Smooth muscle cell (in vitro differentiated cells): ENCODE data around the gene SRGAP1. TPM values are rescaled to one million over a fixed set of nuclear protein-coding genes. Genes with fewer than 3 reads are reported as not detected.

Experiments
- DNase-seq: peaks from one replicate; lab custom pipeline; 2025; ENCODE audit not compliant: unreplicated experiment; lab: John Stamatoyannopoulos, UW
- H2AFZ ChIP-seq: fragments of 200-600 bp; sonication (generic); 2 replicates; pipeline ENCODE4 v1.6.0; 2016; ENCODE audit warnings: antibody characterized with exemption, low read depth, mild to moderate bottlenecking
- H3F3A ChIP-seq: fragments of 200-600 bp; sonication (generic); 2 replicates; pipeline ENCODE4 v1.6.0; 2017; ENCODE audit warnings: antibody characterized with exemption, low read depth
- H3K27ac ChIP-seq: fragments of 200-600 bp; sonication (generic); 2 replicates; pipeline ENCODE4 v1.5.1; 2016; ENCODE audit warnings: low read depth, mild to moderate bottlenecking
- H3K27me3 ChIP-seq: fragments of 200-600 bp; sonication (generic); 2 replicates; pipeline ENCODE4 v1.6.1; 2016; ENCODE audit warnings: low read depth, mild to moderate bottlenecking
- H3K36me3 ChIP-seq: fragments of 200-600 bp; sonication (generic); 2 replicates; pipeline ENCODE4 v1.5.1; 2016; ENCODE audit warnings: low read depth
- H3K4me1 ChIP-seq: fragments of 200-600 bp; sonication (generic); 2 replicates; pipeline ENCODE4 v1.5.1; 2016; ENCODE audit warnings: low read depth
- H3K4me2 ChIP-seq: fragments of 200-600 bp; sonication (generic); 2 replicates; pipeline ENCODE4 v1.6.0; 2016; ENCODE audit warnings: mild to moderate bottlenecking
- H3K4me3 ChIP-seq: fragments of 200-600 bp; sonication (generic); 2 replicates; pipeline ENCODE4 v1.5.1; 2016; ENCODE audit warnings: mild to moderate bottlenecking
- H3K79me2 ChIP-seq: fragments of 200-600 bp; sonication (generic); 2 replicates; pipeline ENCODE4 v1.6.0; 2016; ENCODE audit warnings: low read depth, mild to moderate bottlenecking
- H3K9ac ChIP-seq: fragments of 200-600 bp; sonication (generic); 2 replicates; pipeline ENCODE4 v1.6.0; 2016; ENCODE audit warnings: low read depth
- H3K9me3 ChIP-seq: fragments of 200-600 bp; sonication (generic); replicated peaks from 2 replicates; pipeline ENCODE4 v1.5.1; 2016; ENCODE audit warnings: low read depth
- H4K20me1 ChIP-seq: fragments of 200-600 bp; sonication (generic); 2 replicates; pipeline ENCODE4 v1.6.0; 2016; ENCODE audit warnings: low read depth
- WGBS: methylation state at CpG from one replicate; pipeline ENCODE4 v1.1.7; 2016; ENCODE audit warnings: low lambda C conversion rate; 5-methylcytosine and 5-hydroxymethylcytosine counted together
- polyA plus RNA-seq: library from polyadenylated mRNA; unstranded; fragments of >200 nt; fragmentation: Nextera tagmentation; extraction: Ambion mirVana; gene quantifications from 2 replicates; pipeline ENCODE4 v1.2.1, GENCODE V29; 2016
- total RNA-seq: library from RNA; depleted of rRNA; stranded (reverse); fragments of >200 nt; gene quantifications from 2 replicates; pipeline ENCODE4 v1.2.3, GENCODE V29; 2014
- TF ChIP-seq, protein P1 (sequence below): fragments of 200-600 bp; sonication (generic); IDR thresholded peaks from 2 replicates; pipeline ENCODE4 v1.5.1; 2017; ENCODE audit warnings: borderline replicate concordance, mild to moderate bottlenecking, antibody characterized with exemption; ENCODE audit not compliant: insufficient read depth, poor library complexity, severe bottlenecking

The SRGAP1 gene
- total RNA-seq (5.9 and 6.1 TPM in 2 replicates), polyA plus RNA-seq (4.0 and 9.7 TPM in 2 replicates)

DNA sequence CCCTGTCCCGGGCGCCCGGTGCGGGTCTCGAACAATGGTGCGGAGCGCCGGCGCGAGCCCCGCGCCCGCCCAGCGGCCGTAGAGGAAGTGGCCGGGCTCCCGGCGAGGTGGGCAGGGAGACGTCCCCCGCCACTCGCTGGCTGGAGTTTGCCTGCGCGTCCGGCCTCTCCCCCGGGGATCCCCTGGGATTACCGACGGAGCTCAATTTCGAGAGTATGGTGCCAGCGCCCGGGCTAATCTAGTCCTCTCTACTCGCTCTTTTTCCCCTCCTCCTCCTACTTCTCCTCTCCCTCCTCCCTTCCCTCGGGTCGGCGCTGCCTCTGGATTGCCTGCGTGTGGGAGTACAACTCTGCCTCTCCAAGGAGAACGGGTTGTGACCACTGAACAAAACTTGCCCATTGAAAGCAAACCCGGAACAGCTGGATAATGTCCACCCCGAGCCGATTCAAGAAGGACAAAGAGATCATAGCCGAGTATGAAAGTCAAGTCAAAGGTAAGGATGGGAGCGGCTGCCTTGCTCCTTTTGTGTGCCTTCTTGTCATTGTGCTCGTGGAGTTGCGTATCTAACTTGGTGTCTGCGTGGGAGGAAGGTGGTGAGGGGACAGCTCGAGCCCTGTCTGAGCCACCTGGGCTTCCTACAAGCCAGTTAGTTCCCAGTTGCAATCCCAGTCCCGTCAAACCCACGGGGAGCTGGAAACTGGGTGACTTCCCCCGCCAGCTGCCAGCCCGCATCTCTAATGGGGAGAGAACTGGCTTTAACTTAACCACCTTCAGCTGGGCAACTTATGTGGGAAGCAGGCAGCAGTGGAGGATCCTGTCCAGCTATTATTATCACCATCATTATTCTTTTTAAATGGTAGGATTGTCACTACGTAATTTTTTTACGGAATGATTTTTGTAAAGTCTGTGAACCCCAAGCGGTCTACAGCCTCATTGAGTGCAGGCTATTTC lies at the start of gene SRGAP1:
Gene SRGAP1 (plus strand): TSS at position 310 of the 951 bp plus-strand sequence. CDS start 117 bp downstream, at position 427.
- WGBS, result 2% methylated on average over 39 of the region's 52 CpGs
- peak within 1 kb of the TSS; percentile 93 for H3K4me2 ChIP-seq
- H4K20me1 ChIP-seq, result peaks cover 27% of the 10 kb centered on the region
- H3K9ac ChIP-seq, result peak within 1 kb of the TSS; percentile 75
- H3K4me1 ChIP-seq, result peaks cover 11% of the 10 kb centered on the region
- no peaks in the 10 kb centered on the region for H3K27me3 ChIP-seq
- DNase-seq, result peak; percentile 51
- TF ChIP-seq, protein P1, sequence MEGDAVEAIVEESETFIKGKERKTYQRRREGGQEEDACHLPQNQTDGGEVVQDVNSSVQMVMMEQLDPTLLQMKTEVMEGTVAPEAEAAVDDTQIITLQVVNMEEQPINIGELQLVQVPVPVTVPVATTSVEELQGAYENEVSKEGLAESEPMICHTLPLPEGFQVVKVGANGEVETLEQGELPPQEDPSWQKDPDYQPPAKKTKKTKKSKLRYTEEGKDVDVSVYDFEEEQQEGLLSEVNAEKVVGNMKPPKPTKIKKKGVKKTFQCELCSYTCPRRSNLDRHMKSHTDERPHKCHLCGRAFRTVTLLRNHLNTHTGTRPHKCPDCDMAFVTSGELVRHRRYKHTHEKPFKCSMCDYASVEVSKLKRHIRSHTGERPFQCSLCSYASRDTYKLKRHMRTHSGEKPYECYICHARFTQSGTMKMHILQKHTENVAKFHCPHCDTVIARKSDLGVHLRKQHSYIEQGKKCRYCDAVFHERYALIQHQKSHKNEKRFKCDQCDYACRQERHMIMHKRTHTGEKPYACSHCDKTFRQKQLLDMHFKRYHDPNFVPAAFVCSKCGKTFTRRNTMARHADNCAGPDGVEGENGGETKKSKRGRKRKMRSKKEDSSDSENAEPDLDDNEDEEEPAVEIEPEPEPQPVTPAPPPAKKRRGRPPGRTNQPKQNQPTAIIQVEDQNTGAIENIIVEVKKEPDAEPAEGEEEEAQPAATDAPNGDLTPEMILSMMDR, result no peak
- peak within 1 kb of the TSS; percentile 96 for H2AFZ ChIP-seq
- H3K4me3 ChIP-seq, result peak within 1 kb of the TSS; percentile 90
- H3K79me2 ChIP-seq, result peaks cover 44% of the 10 kb centered on the region
- no peaks in the 10 kb centered on the region for H3K9me3 ChIP-seq
- no peaks in the 10 kb centered on the region for H3K36me3 ChIP-seq
- H3F3A ChIP-seq, result peaks cover 11% of the 10 kb centered on the region
- H3K27ac ChIP-seq, result peak within 1 kb of the TSS; percentile 48

DNA sequence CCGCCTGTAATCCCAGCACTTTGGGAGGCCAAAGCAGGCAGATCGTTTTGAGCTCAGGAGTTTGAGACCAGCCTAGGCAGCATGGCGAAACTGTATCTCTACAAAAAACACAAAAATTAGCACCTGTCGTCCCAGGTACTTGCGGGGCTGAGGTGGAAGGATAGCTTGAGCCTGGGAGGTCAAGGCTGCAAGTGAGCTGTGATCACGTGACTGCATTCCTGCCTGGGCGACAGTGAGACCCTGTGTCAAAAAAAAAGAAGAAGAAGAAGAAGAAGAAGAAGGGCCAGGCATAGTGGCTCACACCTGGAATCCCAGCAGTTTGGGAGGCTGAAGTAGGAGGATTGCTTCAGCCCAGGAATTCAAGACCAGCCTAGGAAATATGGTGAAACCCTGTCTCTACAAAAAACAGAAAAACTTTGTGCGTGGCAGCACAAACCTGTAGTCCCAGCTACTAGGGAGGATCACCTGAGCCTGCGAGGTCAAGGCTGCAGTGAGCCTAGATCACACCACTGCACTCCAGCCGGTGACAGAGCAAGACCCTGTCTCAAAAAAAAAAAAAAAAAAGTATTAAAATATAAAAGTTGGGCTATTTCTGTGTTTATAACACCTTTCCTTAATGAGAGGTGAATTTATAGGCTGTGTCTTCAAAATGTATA lies 49.3 kb upstream of the SRGAP1 start:
- no peaks in the 10 kb centered on the region for H3K36me3 ChIP-seq
- no peak for DNase-seq
- H3K9ac ChIP-seq, result no peak overlapping the region
- H2AFZ ChIP-seq, result no peak overlapping the region
- H3K4me3 ChIP-seq, result no peak overlapping the region
- TF ChIP-seq, protein P1, result no peak
- WGBS, result 85% methylated on average over 10 of the region's 10 CpGs
- H3K27ac ChIP-seq, result no peak overlapping the region
- H4K20me1 ChIP-seq, result no peaks in the 10 kb centered on the region
- no peaks in the 10 kb centered on the region for H3K4me1 ChIP-seq
- no peak overlapping the region for H3K4me2 ChIP-seq
- H3F3A ChIP-seq, result no peaks in the 10 kb centered on the region
- no peaks in the 10 kb centered on the region for H3K27me3 ChIP-seq
- no peaks in the 10 kb centered on the region for H3K79me2 ChIP-seq
- no peaks in the 10 kb centered on the region for H3K9me3 ChIP-seq

DNA sequence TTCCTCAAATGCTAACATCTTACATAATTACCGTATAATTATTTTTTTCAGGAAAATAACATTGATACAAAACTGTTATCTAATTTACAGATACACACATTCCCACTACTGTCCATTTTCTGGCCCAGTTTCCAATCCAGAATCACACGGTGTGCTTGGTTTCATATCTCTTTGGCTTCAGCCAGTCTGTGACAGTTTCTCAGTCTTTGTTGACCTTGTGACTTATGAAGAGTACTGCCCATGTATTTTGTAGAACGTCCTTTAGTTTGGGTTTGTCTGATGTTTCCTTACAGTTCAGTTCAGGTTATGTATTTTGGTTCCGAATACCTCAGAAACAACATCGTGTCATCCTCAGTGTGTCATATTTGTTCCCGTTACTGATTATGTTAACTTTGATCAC lies 48.6 kb upstream of the SRGAP1 start:
- Histone ChIP-seq H2AFZ (no peak overlapping the region), H3K4me2 (no peak overlapping the region), H3K36me3 (no peaks in the 10 kb centered on the region), H3K9ac (no peak overlapping the region), H3K27ac (no peak overlapping the region), H3K9me3 (no peaks in the 10 kb centered on the region), H4K20me1 (no peaks in the 10 kb centered on the region), H3K4me3 (no peak overlapping the region), H3K79me2 (no peaks in the 10 kb centered on the region), H3F3A (no peaks in the 10 kb centered on the region), H3K27me3 (no peaks in the 10 kb centered on the region), H3K4me1 (no peaks in the 10 kb centered on the region)
- TF ChIP-seq, protein P1, result no peak
- WGBS, result 96% methylated on average over 6 of the region's 6 CpGs
- DNase-seq, result no peak
